Lower leg skin (tissue), 4 donors: ENCODE results near the gene OAS2. TPM values are rescaled to one million over a fixed set of nuclear protein-coding genes. Genes with fewer than 3 reads are reported as not detected.

Source experiments
- DNase-seq, 2 donors: peaks; one replicate each; pipeline ENCODE4 v3.0.0-alpha.2; 2019; ENCODE audit warnings: low spot score in 2 of 2
- H3K4me3 ChIP-seq: fragments of 200-600 bp; sonication (generic); 2 replicates; pipeline ENCODE4 v1.5.1; 2017; ENCODE audit warnings: mild to moderate bottlenecking, low read depth; ENCODE audit not compliant: poor library complexity, severe bottlenecking
- POLR2A ChIP-seq, 2 donors: fragments of 450-650 bp; IDR thresholded peaks; one replicate each; pipeline ENCODE4 v1.6.1; 2016 to 2017; ENCODE audit warnings: antibody characterized with exemption in 2 of 2, mild to moderate bottlenecking in 1 of 2, moderate library complexity in 1 of 2
- WGBS, 2 donors: methylation state at CpG; one replicate each; pipeline ENCODE4 v1.1.5; 2018; 5-methylcytosine and 5-hydroxymethylcytosine counted together
- intact Hi-C: fragments of 100-400 bp; cut with DNase I; formaldehyde crosslinking; loops from one replicate; pipeline ENCODE4 v1.15.0; 2023; ENCODE audit warnings: low total_unique reads
- total RNA-seq, 4 donors: library from RNA; depleted of rRNA; stranded (reverse); fragments of >200 nt; gene quantifications; one replicate each; pipeline ENCODE4 v1.1.0, GENCODE V29; 2016
- TF ChIP-seq, protein P1 (sequence below), 3 donors: fragments of 450-650 bp; IDR thresholded peaks; one replicate each; pipeline ENCODE4 v1.5.1; 2016; ENCODE audit warnings: antibody characterized with exemption in 3 of 3, mild to moderate bottlenecking in 3 of 3, moderate library complexity in 2 of 3

The OAS2 gene
- total RNA-seq, 4 donors from 2014 or later = 2.6 to 3.8 (median 3.3) TPM

GRCh38 chr12:113049976-113050742 lies 71.8 kb downstream of the OAS2 start:
- TF ChIP-seq, protein P1, sequence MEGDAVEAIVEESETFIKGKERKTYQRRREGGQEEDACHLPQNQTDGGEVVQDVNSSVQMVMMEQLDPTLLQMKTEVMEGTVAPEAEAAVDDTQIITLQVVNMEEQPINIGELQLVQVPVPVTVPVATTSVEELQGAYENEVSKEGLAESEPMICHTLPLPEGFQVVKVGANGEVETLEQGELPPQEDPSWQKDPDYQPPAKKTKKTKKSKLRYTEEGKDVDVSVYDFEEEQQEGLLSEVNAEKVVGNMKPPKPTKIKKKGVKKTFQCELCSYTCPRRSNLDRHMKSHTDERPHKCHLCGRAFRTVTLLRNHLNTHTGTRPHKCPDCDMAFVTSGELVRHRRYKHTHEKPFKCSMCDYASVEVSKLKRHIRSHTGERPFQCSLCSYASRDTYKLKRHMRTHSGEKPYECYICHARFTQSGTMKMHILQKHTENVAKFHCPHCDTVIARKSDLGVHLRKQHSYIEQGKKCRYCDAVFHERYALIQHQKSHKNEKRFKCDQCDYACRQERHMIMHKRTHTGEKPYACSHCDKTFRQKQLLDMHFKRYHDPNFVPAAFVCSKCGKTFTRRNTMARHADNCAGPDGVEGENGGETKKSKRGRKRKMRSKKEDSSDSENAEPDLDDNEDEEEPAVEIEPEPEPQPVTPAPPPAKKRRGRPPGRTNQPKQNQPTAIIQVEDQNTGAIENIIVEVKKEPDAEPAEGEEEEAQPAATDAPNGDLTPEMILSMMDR (IDR thresholded peaks at IDR 0.05) = no peak
- no peak for TF ChIP-seq POLR2A (IDR thresholded peaks at IDR 0.05)
- intact Hi-C loops = loop anchor here (2.0 kb wide), 1 partner anchor 125 kb away; no protein-coding TSS in a partner anchor
- DNase-seq = no peak
- no peak overlapping the region for H3K4me3 ChIP-seq
- 57% methylated on average over 11 of the region's 11 CpGs for WGBS, 2 donors

- no peak for DNase-seq
- no peak overlapping the region for H3K4me3 ChIP-seq
- 83 to 87% methylated on average over 7 of the region's 7 CpGs for WGBS, 2 donors
- intact Hi-C loops = no loop called here
- TF ChIP-seq, protein P1 (IDR thresholded peaks at IDR 0.05) = no peak
- TF ChIP-seq POLR2A (IDR thresholded peaks at IDR 0.05) = no peak
Measured at GRCh38 chr12:113050795-113051194, 72.5 kb downstream of the OAS2 start.

- H3K4me3 ChIP-seq = no peak overlapping the region
- intact Hi-C loops = no loop called here
- no peak for DNase-seq
- WGBS, 2 donors = 68 to 85% methylated on average over 4 of the region's 4 CpGs
- TF ChIP-seq, protein P1 (IDR thresholded peaks at IDR 0.05) = no peak
- no peak for TF ChIP-seq POLR2A (IDR thresholded peaks at IDR 0.05)
Measured at GRCh38 chr12:113051759-113052158, 73.4 kb downstream of the OAS2 start.

GRCh38 chr12:113052326-113052725 lies 74.0 kb downstream of the OAS2 start:
- H3K4me3 ChIP-seq = no peak overlapping the region
- intact Hi-C loops = no loop called here
- DNase-seq = no peak
- TF ChIP-seq, protein P1 (IDR thresholded peaks at IDR 0.05) = no peak
- TF ChIP-seq POLR2A (IDR thresholded peaks at IDR 0.05) = no peak
- WGBS, 2 donors = 59 to 67% methylated on average over 4 of the region's 4 CpGs

DNA sequence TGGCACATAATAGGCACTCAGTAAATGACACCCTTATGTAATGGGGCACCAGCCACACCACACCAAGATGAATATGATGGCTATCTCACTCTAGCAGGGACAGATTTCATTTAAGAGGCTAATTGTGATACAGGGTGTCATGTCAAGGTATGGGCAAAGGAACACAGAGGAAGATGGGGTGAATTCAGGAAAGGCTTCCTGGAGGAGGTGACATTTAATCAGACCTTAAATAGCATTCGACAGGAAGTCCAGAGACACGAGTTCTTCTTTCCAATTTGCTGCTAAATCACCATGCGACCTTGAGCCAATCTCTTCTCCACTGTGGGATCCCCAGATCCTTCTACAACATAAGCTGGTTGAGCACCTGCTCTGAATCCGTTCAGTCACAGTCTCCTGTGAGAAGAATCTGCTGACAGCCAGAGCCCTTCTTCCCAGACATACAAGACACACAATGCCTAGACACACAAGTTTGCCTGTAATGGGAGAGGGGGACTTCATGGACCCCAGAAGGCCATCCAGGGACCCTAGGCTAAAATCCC lies 76.7 kb downstream of the OAS2 start:
- 60 to 70% methylated on average over 4 of the region's 4 CpGs for WGBS, 2 donors
- intact Hi-C loops = no loop called here
- TF ChIP-seq, protein P1 (IDR thresholded peaks at IDR 0.05) = no peak
- no peak for TF ChIP-seq POLR2A (IDR thresholded peaks at IDR 0.05)
- DNase-seq = no peak
- no peak overlapping the region for H3K4me3 ChIP-seq
